HG03280 (cell line): ENCODE results near the gene CHSY1.

Experiments used
- ATAC-seq: cut with Tn5 transposase; IDR thresholded peaks from one replicate; pipeline ENCODE4 v1.9.1; 2021; ENCODE audit warnings: mild to moderate bottlenecking, moderate library complexity; ENCODE audit not compliant: unreplicated experiment

The CHSY1 gene

GRCh38 chr15:101173233-101174119 lies 78.4 kb downstream of the CHSY1 start:
- no peak for ATAC-seq

GRCh38 chr15:101172501-101173071 lies 79.3 kb downstream of the CHSY1 start:
- no peak for ATAC-seq

GRCh38 chr15:101171954-101172353 lies 79.9 kb downstream of the CHSY1 start:
- ATAC-seq: no peak

GRCh38 chr15:101170568-101171350 lies 81.1 kb downstream of the CHSY1 start:
- ATAC-seq: no peak

- ATAC-seq: no peak
Observed at GRCh38 chr15:101169495-101170071, 82.3 kb downstream of the CHSY1 start.

- no peak for ATAC-seq
Observed at GRCh38 chr15:101168898-101169494, 82.9 kb downstream of the CHSY1 start.

GRCh38 chr15:101168463-101168824 lies 83.4 kb downstream of the CHSY1 start:
- ATAC-seq: no peak

- no peak for ATAC-seq
Observed at GRCh38 chr15:101167753-101168462, 83.9 kb downstream of the CHSY1 start.

GRCh38 chr15:101167411-101167752 lies 84.5 kb downstream of the CHSY1 start:
- no peak for ATAC-seq

GRCh38 chr15:101165905-101166471 lies 85.9 kb downstream of the CHSY1 start:
- ATAC-seq: no peak

- ATAC-seq: no peak
Observed at GRCh38 chr15:101162701-101163483, 89.0 kb downstream of the CHSY1 start.

GRCh38 chr15:101161656-101162055 lies 90.2 kb downstream of the CHSY1 start:
- ATAC-seq: no peak

GRCh38 chr15:101159936-101160815 lies 91.7 kb downstream of the CHSY1 start:
- ATAC-seq: no peak

GRCh38 chr15:101159096-101159935 lies 92.5 kb downstream of the CHSY1 start:
- no peak for ATAC-seq

GRCh38 chr15:101158166-101159095 lies 93.4 kb downstream of the CHSY1 start:
- no peak for ATAC-seq

- ATAC-seq: no peak
Observed at GRCh38 chr15:101157721-101158120, 94.1 kb downstream of the CHSY1 start.
